Ishikawa (cell line): ENCODE measurements around the gene AUTS2.

Experiments
- EGR1 ChIP-seq: IDR thresholded peaks from 2 replicates; pipeline ENCODE4 v1.6.1; 2012
- EP300 ChIP-seq: IDR thresholded peaks from 2 replicates; pipeline ENCODE4 v1.6.1; 2012; ENCODE audit warnings: borderline replicate concordance
- NFIC ChIP-seq: IDR thresholded peaks from 2 replicates; pipeline ENCODE4 v1.6.1; 2012
- RAD21 ChIP-seq: IDR thresholded peaks from 2 replicates; pipeline ENCODE4 v1.6.1; 2012; ENCODE audit warnings: low read depth
- TEAD4 ChIP-seq: IDR thresholded peaks from 2 replicates; pipeline ENCODE4 v1.6.1; 2012
- TF ChIP-seq, protein P1 (sequence below): IDR thresholded peaks from 2 replicates; pipeline ENCODE4 v1.6.1; 2012
- TF ChIP-seq, protein P2 (sequence below): IDR thresholded peaks from 2 replicates; pipeline ENCODE4 v1.6.1; 2012

DNA sequence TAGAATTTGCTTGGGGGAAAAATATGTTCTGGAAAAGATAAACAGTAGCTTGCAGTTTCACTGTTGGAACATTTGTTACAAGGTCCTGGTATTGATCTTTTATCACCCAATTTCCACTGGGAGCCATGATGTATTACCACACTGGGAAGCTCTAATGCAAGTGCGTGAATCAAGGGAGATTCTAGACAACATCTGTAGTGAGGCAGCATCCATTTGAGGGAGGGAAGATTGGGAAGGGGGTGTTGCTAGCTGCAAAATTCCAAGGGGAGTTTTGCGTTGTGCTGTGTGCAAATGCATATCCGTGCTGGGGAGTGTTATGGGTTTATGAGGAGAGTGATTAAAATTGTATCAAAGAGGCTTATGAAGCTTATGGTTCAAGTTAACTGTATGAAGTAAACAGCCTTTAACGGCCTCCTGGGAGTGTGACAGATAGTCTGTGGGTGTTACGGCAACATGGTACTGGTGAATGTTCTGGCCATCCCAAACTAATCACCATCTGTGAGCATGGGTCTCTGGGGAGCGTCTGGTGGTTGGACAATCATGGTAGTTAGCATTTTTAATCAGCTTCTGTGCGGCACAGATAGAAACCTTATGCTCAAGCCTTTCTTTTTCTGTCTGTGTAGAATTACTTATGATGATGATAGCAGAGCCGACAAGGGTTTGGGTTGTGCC is 931.8 kb downstream of the AUTS2 start:
- TF ChIP-seq EP300, result no peak
- no peak for TF ChIP-seq EGR1
- TF ChIP-seq RAD21, result no peak
- no peak for TF ChIP-seq NFIC
- TF ChIP-seq, protein P1, sequence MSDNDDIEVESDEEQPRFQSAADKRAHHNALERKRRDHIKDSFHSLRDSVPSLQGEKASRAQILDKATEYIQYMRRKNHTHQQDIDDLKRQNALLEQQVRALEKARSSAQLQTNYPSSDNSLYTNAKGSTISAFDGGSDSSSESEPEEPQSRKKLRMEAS, result no peak
- TF ChIP-seq, protein P2, sequence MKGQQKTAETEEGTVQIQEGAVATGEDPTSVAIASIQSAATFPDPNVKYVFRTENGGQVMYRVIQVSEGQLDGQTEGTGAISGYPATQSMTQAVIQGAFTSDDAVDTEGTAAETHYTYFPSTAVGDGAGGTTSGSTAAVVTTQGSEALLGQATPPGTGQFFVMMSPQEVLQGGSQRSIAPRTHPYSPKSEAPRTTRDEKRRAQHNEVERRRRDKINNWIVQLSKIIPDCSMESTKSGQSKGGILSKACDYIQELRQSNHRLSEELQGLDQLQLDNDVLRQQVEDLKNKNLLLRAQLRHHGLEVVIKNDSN, result no peak
- TF ChIP-seq TEAD4, result no peak
